Esophagus (tissue), 2 donors: ENCODE results near the gene LSG1. TPM values are rescaled to one million over a fixed set of nuclear protein-coding genes. Genes with fewer than 3 reads are reported as not detected.

Experiments used
- H3K27ac ChIP-seq, 2 donors: one replicate each; pipeline ENCODE4 v1.5.1; 2013; ENCODE audit warnings: low read depth in 2 of 2, mild to moderate bottlenecking in 2 of 2, inconsistent platforms in 1 of 2, low read length in 1 of 2, moderate library complexity in 1 of 2
- H3K27me3 ChIP-seq, 2 donors: one replicate each; pipeline ENCODE4 v1.6.1; 2013; ENCODE audit warnings: low read length in 2 of 2, control low read depth in 1 of 2, mild to moderate bottlenecking in 1 of 2; ENCODE audit not compliant: insufficient read depth in 2 of 2, control insufficient read depth in 1 of 2
- H3K36me3 ChIP-seq, 2 donors: one replicate each; pipeline ENCODE4 v1.6.1; 2013; ENCODE audit warnings: low read length in 1 of 2; ENCODE audit not compliant: control insufficient read depth in 2 of 2, insufficient read depth in 2 of 2
- H3K4me1 ChIP-seq, 2 donors: one replicate each; pipeline ENCODE4 v1.6.1; 2013; ENCODE audit warnings: low read length in 1 of 2; ENCODE audit not compliant: control insufficient read depth in 2 of 2, insufficient read depth in 2 of 2
- H3K4me3 ChIP-seq, 2 donors: one replicate each; pipeline ENCODE4 v1.5.1; 2013; ENCODE audit warnings: low read length in 2 of 2, mild to moderate bottlenecking in 2 of 2, low read depth in 1 of 2, moderate library complexity in 1 of 2
- H3K9me3 ChIP-seq, 2 donors: one replicate each; pipeline ENCODE4 v1.6.1; 2013; ENCODE audit warnings: mild to moderate bottlenecking in 2 of 2, low read depth in 1 of 2, low read length in 1 of 2, moderate library complexity in 1 of 2; ENCODE audit not compliant: control insufficient read depth in 2 of 2, insufficient read depth in 1 of 2
- WGBS, 2 donors: extraction: QIAGEN DNeasy Blood & Tissue Kit; methylation state at CpG; one replicate each; pipeline ENCODE4 v1.1.7; 2013; 5-methylcytosine and 5-hydroxymethylcytosine counted together
- polyA plus RNA-seq, 2 donors: library from polyadenylated mRNA; stranded (reverse); fragments of 200-250 nt; gene quantifications; one replicate each; pipeline ENCODE4 v1.2.3, GENCODE V29; 2013
- donor health status: healthy with polysubstance abuse.
- donor health status: Bipolar disorder and iron deficiency.

Gene LSG1
- polyA plus RNA-seq, 2 donors: 14.1 to 26.5 TPM

GRCh38 chr3:194664857-194665256, 7.1 kb downstream of the LSG1 start:
- H3K36me3 ChIP-seq: peaks cover 6 to 13% of the 10 kb centered on the region in 2 donors

GRCh38 chr3:194661946-194662345, 10.0 kb downstream of the LSG1 start:
- no peak overlapping the region for H3K4me3 ChIP-seq
- H3K4me1 ChIP-seq: no peaks in the 10 kb centered on the region
- no peaks in the 10 kb centered on the region for H3K9me3 ChIP-seq
- H3K36me3 ChIP-seq: peaks cover 6 to 16% of the 10 kb centered on the region in 2 donors
- H3K27me3 ChIP-seq: no peaks in the 10 kb centered on the region
- WGBS, 2 donors: 73 to 78% methylated on average over 6 of the region's 6 CpGs
- no peak overlapping the region for H3K27ac ChIP-seq

More at GRCh38 chr3:194664857-194665256, 7.1 kb downstream of the LSG1 start:
- 91 to 94% methylated on average over 7 of the region's 7 CpGs for WGBS, 2 donors
- Histone ChIP-seq H3K4me1 (no peaks in the 10 kb centered on the region), H3K4me3 (no peak overlapping the region), H3K27me3 (no peaks in the 10 kb centered on the region), H3K27ac (no peak overlapping the region), H3K9me3 (no peaks in the 10 kb centered on the region)

GRCh38 chr3:194661374-194661773, 10.6 kb downstream of the LSG1 start:
- no peaks in the 10 kb centered on the region for H3K4me1 ChIP-seq
- H3K4me3 ChIP-seq: no peak overlapping the region
- WGBS, 2 donors: 49 to 75% methylated on average over 3 of the region's 3 CpGs
- peaks cover 6 to 16% of the 10 kb centered on the region in 2 donors for H3K36me3 ChIP-seq
- no peaks in the 10 kb centered on the region for H3K9me3 ChIP-seq
- H3K27ac ChIP-seq: no peak overlapping the region
- no peaks in the 10 kb centered on the region for H3K27me3 ChIP-seq

- 80 to 82% methylated on average over 7 of the region's 7 CpGs for WGBS, 2 donors
- H3K36me3 ChIP-seq: peaks cover 6 to 11% of the 10 kb centered on the region in 2 donors
Observed at GRCh38 chr3:194659778-194660177, 12.2 kb downstream of the LSG1 start.

GRCh38 chr3:194658477-194659242, 13.3 kb downstream of the LSG1 start:
- H3K27ac ChIP-seq: peak overlapping the region in 1 of 2 donors; percentile 28
- WGBS, 2 donors: 76 to 79% methylated on average over 5 of the region's 5 CpGs

More at GRCh38 chr3:194659778-194660177, 12.2 kb downstream of the LSG1 start:
- no peaks in the 10 kb centered on the region for H3K9me3 ChIP-seq
- H3K4me3 ChIP-seq: no peak overlapping the region
- no peaks in the 10 kb centered on the region for H3K27me3 ChIP-seq
- no peak overlapping the region for H3K27ac ChIP-seq
- no peaks in the 10 kb centered on the region for H3K4me1 ChIP-seq

GRCh38 chr3:194657439-194657838, 14.6 kb downstream of the LSG1 start:
- H3K36me3 ChIP-seq: peaks cover 6 to 16% of the 10 kb centered on the region in 2 donors
- H3K27ac ChIP-seq: no peak overlapping the region
- no peak overlapping the region for H3K4me3 ChIP-seq
- no peaks in the 10 kb centered on the region for H3K27me3 ChIP-seq
- no peaks in the 10 kb centered on the region for H3K4me1 ChIP-seq
- H3K9me3 ChIP-seq: no peaks in the 10 kb centered on the region
- 59 to 60% methylated on average over 7 of the region's 7 CpGs for WGBS, 2 donors

More at GRCh38 chr3:194658477-194659242, 13.3 kb downstream of the LSG1 start:
- Histone ChIP-seq H3K4me3 (no peak overlapping the region), H3K36me3 (peaks cover 6 to 11% of the 10 kb centered on the region in 2 donors), H3K4me1 (no peaks in the 10 kb centered on the region), H3K27me3 (no peaks in the 10 kb centered on the region), H3K9me3 (no peaks in the 10 kb centered on the region)

- Histone ChIP-seq H3K4me1 (no peaks in the 10 kb centered on the region), H3K27me3 (no peaks in the 10 kb centered on the region), H3K9me3 (no peaks in the 10 kb centered on the region), H3K27ac (no peak overlapping the region), H3K36me3 (peaks cover 4 to 20% of the 10 kb centered on the region in 2 donors), H3K4me3 (no peak overlapping the region)
- 77 to 80% methylated on average over 5 of the region's 5 CpGs for WGBS, 2 donors
Observed at GRCh38 chr3:194654443-194654842, 17.5 kb downstream of the LSG1 start.

GRCh38 chr3:194647747-194648146, 24.2 kb downstream of the LSG1 start:
- H3K27me3 ChIP-seq: no peaks in the 10 kb centered on the region
- no peaks in the 10 kb centered on the region for H3K9me3 ChIP-seq
- H3K4me3 ChIP-seq: no peak overlapping the region
- H3K27ac ChIP-seq: no peak overlapping the region
- H3K36me3 ChIP-seq: peaks cover 10 to 21% of the 10 kb centered on the region in 2 donors
- WGBS, 2 donors: 81 to 91% methylated on average over 3 of the region's 3 CpGs
- no peaks in the 10 kb centered on the region for H3K4me1 ChIP-seq

GRCh38 chr3:194642769-194643168, 29.2 kb downstream of the LSG1 start:
- Histone ChIP-seq H3K27me3 (no peaks in the 10 kb centered on the region), H3K4me3 (no peak overlapping the region), H3K27ac (no peak overlapping the region), H3K4me1 (no peaks in the 10 kb centered on the region), H3K9me3 (no peaks in the 10 kb centered on the region), H3K36me3 (peaks cover 12 to 18% of the 10 kb centered on the region in 2 donors)
- WGBS, 2 donors: 86 to 88% methylated on average over 2 of the region's 2 CpGs

GRCh38 chr3:194640829-194641228, 31.2 kb downstream of the LSG1 start:
- Histone ChIP-seq H3K9me3 (no peaks in the 10 kb centered on the region), H3K4me1 (no peaks in the 10 kb centered on the region), H3K27me3 (no peaks in the 10 kb centered on the region), H3K4me3 (no peak overlapping the region), H3K36me3 (peaks cover 10 to 18% of the 10 kb centered on the region in 2 donors), H3K27ac (no peak overlapping the region)
- 82 to 84% methylated on average over 7 of the region's 7 CpGs for WGBS, 2 donors
